Activated naive CD4-positive, alpha-beta T cell (primary cell): ENCODE measurements around the gene ABCD1.
"Not testable (repeated sequence)": the region's sequence is repeated elsewhere in the genome, so short reads cannot be mapped to it uniquely, and the experiment has no call there.

Source experiments
- DNase-seq, 4 experiments: peaks; one replicate each; lab custom pipeline; 2025; lab: John Stamatoyannopoulos, UW

ABCD1 gene

DNA sequence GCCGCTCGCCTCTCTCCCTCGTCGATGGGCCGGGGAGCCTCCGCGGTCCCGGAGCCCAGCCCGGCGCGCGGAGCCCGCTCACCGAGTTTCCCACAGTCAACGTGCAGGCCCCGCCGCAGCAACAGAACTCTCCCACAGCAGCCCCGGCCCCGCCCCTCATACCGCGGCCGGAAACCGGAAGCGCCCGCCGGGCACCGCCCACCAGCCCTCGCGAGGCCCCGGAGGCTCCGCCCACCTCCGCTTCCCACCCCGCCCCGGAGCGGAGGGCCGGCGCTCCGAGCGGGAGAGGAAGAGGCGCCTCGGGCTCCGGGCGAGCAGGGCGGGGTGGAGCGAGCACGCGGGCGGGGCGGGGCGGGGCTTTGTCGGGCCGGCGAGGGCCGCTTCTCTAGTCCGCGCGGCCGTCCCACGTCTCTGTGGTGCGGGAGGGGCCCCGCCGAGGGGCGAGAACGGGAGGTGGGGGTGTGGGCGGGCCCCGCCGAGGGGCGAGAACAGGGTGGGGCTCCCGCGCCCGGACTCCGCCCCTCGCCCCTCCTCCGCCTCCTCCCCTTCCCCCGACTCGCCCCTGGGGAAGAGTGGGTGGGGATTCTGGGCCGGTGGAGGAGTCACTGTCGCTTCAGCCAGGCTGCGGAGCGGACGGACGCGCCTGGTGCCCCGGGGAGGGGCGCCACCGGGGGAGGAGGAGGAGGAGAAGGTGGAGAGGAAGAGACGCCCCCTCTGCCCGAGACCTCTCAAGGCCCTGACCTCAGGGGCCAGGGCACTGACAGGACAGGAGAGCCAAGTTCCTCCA, at the start of gene ABCD1, which contains the start of gene BCAP31:
Gene ABCD1, plus strand, starts transcription at position 605 of the 787 bp plus-strand sequence. CDS start 411 bp downstream, outside the sequence.
Gene BCAP31, minus strand, starts transcription at position 136 of the 787 bp plus-strand sequence. CDS start 1,143 bp downstream, outside the sequence.
- peak; percentile 56 to 91 (median 81) for DNase-seq

DNA sequence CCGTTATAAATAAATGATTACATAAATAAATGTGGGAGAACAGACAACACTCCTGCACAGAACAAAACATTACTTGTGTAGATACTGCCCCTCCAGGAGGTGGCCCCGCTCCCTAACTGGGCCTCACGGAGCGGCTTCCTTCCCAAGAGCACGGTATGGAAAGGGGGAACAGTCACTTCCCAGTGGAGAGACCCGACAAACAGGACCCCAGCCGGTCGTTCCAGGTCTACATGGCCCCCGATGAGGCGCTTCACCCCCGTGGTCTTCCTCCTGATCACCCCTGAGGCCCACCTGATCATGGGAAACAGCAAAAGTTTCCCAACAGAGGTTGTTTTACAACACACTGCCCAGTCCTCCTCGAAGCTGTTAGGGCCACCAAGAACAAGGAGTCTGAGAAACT, 43.5 kb upstream of the ABCD1 start:
- DNase-seq = no peak

- not testable (repeated sequence) for DNase-seq
Observed at GRCh38 chrX:153683486-153683885, 41.2 kb upstream of the ABCD1 start.

- no peak for DNase-seq
Observed at GRCh38 chrX:153684467-153685155, 40.0 kb upstream of the ABCD1 start.

DNA sequence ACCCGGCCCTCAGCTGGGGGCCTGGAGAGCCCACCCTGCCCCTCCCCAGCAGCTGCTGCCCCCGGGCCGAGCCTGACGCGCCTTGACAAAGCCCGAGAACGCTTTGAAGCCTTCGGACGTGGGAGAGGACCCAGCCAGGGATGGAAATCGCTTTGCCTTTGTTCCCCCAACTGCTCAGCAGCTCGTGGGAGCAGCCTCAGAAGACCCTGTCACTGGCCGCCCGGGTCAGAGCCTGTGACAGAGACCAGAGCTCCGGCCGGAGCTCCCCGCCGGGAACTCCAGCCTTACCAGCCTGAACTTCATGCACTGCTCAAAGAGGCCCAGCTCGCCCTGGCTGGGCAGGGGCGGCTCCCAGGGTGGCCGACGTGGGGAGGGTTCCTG, 39.5 kb upstream of the ABCD1 start:
- DNase-seq = no peak

DNA sequence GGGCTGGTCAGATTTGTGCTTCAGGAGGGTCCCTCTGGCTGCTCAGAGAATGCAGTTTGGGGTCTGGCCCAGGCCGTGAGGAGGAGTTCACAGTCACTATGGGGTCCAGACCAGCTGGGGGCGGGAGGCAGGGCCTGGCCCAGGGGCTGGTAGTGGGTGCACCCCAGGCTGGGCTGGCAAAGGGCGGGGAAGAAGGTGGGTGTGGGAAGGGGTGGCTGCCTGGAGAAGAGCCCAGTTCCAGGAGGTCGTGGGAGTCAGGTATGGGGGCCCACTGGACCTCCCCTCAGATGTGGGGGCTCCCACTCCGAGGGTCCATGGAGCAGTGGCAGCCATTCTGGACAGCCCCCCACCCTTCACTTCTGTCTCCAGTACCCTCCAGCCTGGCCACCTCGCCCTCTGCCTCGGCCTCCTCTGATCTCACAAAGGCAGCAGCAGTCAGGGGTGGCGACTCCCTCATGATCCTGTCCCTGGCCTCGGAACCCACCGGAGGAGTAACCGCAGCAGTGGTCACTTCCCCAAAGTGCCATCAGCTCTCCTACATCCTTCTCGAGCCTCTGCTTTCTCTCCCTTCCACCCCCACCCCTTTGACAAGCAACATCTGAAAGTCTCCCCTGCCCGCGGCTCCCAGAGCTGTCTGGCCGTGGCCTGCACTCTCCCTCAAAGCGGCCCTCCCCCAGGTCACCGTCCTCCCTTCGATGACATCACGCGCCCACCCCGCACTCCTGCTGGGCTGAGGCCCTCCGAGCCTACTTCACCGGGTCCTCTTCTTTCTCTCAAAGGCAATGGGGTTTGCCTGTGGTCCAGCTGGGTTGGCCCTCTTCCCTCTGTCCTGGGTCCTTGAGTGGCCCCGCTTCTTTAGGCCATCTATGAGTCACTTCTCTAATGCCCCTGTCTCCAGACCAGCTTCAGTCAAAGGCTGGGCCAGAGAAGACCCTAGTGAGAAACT, 38.6 kb upstream of the ABCD1 start:
- DNase-seq = no peak

DNA sequence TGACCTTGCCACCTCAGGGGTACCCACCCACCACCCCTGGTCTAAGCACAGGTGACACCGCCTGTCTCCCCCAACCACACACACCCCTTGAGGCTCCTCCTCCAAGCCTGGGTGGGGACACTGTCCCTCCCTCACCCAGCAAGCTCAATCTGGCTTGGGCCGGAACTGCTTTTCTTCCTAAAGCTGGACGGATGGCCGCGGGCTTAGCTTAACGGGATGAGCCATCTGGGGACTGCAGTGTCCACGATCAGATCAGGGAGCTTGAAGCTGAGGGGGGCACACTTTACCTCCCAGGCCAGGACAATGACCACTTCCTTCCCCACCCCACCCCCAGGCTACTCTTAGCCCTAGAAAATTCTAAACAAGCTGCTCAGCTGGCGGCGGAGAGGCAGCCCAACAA, 37.9 kb upstream of the ABCD1 start:
- DNase-seq = no peak

- DNase-seq = peak in 1 of 4 experiments; percentile 12
Observed at GRCh38 chrX:153687121-153688039, 37.3 kb upstream of the ABCD1 start, which contains the start of gene SLC6A8. Gene SLC6A8 (plus strand): TSS chrX:153687926. CDS start chrX:153688575, 649 bp downstream.

GRCh38 chrX:153688071-153688470, 36.6 kb upstream of the ABCD1 start:
- no peak for DNase-seq

DNA sequence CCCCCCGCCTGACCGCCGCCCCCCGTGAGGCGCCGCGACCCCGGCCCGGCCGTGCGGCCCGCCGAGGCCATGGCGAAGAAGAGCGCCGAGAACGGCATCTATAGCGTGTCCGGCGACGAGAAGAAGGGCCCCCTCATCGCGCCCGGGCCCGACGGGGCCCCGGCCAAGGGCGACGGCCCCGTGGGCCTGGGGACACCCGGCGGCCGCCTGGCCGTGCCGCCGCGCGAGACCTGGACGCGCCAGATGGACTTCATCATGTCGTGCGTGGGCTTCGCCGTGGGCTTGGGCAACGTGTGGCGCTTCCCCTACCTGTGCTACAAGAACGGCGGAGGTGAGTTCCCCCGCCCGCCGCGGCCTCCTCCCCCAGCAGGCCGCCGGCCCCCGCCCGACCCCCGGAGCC, 36.1 kb upstream of the ABCD1 start:
- no peak for DNase-seq

- no peak for DNase-seq
Observed at GRCh38 chrX:153688911-153689590, 35.6 kb upstream of the ABCD1 start.

DNA sequence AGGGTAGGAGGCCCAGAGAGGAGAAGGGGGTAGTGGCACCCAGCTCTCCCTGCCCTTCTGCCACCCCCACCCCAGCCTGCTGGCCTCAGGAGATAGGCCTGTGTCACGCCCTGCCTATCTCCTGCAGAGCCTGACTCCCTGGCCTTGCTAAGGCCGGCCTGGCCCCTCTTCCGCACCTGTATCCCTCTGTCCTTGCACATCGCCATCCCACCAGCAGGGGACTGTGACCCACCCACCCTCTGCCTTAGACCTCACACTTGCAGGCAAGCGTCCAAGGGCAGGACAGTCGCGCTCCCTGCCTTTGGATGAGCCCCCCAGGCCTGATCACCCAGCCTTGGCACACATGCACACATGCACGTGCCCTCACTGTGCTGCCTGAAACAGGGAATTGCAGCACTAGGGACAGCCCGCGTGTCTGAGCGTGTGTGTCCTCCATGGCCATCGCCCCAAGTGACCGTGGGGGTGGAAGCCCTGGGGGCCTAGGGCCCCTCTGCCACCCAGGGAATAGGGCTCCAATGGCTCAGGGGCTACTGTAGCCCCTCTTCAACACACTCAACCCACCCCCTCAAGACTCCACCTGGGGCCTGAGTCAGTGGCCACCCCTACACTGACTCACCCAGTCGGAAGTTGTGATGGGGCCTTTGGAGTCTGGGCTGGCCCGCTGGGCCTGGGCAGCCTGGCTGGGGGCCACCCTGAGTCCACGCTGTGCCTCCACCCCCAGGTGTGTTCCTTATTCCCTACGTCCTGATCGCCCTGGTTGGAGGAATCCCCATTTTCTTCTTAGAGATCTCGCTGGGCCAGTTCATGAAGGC, 34.8 kb upstream of the ABCD1 start:
- DNase-seq = no peak

GRCh38 chrX:153690466-153690865, 34.2 kb upstream of the ABCD1 start:
- DNase-seq = no peak

DNA sequence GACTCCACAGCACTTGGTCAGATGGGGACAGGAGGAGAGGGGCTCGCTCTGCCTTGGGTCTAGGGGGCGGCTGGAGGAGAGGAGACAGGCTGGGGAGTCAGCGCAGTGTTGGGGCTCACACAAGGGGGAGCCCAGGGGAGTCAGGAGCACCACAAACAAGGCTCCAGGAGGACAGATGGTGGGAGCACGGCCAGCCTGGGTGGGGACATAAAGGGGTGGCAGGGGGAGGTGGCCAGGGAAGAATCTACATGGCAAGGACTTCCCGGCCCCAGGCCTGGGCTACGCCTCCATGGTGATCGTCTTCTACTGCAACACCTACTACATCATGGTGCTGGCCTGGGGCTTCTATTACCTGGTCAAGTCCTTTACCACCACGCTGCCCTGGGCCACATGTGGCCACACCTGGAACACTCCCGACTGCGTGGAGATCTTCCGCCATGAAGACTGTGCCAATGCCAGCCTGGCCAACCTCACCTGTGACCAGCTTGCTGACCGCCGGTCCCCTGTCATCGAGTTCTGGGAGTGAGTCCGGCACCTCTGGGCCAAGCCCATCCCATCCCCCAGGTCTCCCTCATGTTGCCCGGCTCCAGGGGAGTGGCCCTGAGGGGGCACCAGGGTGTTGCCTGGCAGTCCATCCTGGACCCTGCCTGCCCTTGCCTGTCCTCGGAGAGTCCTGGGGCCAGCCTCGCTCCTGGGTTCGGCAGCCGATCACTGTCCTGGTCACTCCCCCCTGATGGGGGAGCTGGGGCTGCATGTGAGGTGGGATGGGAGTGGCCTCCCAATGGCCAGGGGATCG, 33.4 kb upstream of the ABCD1 start:
- not testable (repeated sequence) for DNase-seq

DNA sequence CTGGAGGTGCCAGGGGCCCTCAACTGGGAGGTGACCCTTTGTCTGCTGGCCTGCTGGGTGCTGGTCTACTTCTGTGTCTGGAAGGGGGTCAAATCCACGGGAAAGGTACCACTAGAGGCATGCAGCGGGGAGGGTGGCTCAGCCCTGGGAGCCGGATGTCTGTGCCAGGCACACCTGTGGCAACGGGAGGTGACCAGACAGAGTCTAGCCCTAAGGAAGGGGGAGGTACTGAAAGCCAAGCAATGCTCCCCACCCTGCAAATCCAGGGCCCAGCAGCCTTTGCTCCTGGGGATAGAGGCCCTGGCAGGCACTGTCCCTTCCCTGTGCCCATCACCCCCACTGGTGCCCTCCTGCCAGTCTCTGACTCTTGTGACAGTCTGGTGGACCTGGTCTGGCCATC, 32.7 kb upstream of the ABCD1 start:
- DNase-seq = no peak

GRCh38 chrX:153692611-153693156, 32.0 kb upstream of the ABCD1 start:
- DNase-seq = no peak

- DNase-seq = no peak
Observed at GRCh38 chrX:153693216-153694086, 31.2 kb upstream of the ABCD1 start.
